Left lung (tissue), 10 donors: ENCODE results near the gene ARMH2. TPM values are rescaled to one million over a fixed set of nuclear protein-coding genes. Genes with fewer than 3 reads are reported as not detected.

Experiments
- ATAC-seq: fragments of 200-7000 bp; cut with Tn5 transposase; one replicate; pipeline ENCODE4 v1.9.1; 2020; ENCODE audit warnings: moderate library complexity
- DNase-seq, 4 donors: peaks; one replicate each; pipeline ENCODE4 v3.0.0-alpha.2; 2013 to 2020
- H3K27ac ChIP-seq, 2 donors: fragments of 200-600 bp; sonication (generic) in 1 of 2; one replicate each; pipeline versions ENCODE4 v1.5.0 to v1.8.0; 2020 to 2021
- H3K27me3 ChIP-seq, 2 donors: fragments of 200-600 bp; sonication (generic) in 1 of 2; one replicate each; pipeline versions ENCODE4 v1.5.0 to v1.8.0; 2020 to 2021
- H3K36me3 ChIP-seq, 2 donors: fragments of 200-600 bp; sonication (generic) in 1 of 2; one replicate each; pipeline versions ENCODE4 v1.5.0 to v1.8.0; 2020 to 2021
- H3K4me1 ChIP-seq, 2 donors: fragments of 200-600 bp; one replicate each; pipeline ENCODE4 v1.8.0; 2021
- H3K4me3 ChIP-seq, 2 donors: fragments of 200-600 bp; sonication (generic) in 1 of 2; one replicate each; pipeline versions ENCODE4 v1.5.0 to v1.8.0; 2020 to 2021; ENCODE audit warnings: mild to moderate bottlenecking in 1 of 2
- H3K9me3 ChIP-seq, 2 donors: fragments of 200-600 bp; sonication (generic) in 1 of 2; one replicate each; pipeline versions ENCODE4 v1.5.0 to v1.8.0; 2020 to 2021
- intact Hi-C, 2 donors: fragments of 100-400 bp; cut with DNase I; formaldehyde crosslinking; loops; one replicate each; pipeline versions ENCODE4 v1.11.2 to v1.14.2; 2022
- polyA plus RNA-seq, 6 donors: library from polyadenylated mRNA; unstranded; fragments of 120-200 nt; gene quantifications; one replicate each; pipeline ENCODE4 v1.2.1, GENCODE V29; 2013; ENCODE audit not compliant: insufficient read length in 6 of 6
- total RNA-seq, 2 donors: library from RNA; stranded (reverse); fragmentation: NEBNext Ultra II Directional; extraction: Animal tissue kit (Norgen Biotek cat#: 25700); gene quantifications; one replicate each; pipeline ENCODE4 v1.2.1, GENCODE V29; 2021
- TF ChIP-seq, protein P1 (sequence below), 2 donors: fragments of 200-600 bp; sonication (generic) in 1 of 2; IDR thresholded peaks; one replicate each; pipeline versions ENCODE4 v1.5.0 to v1.8.0; 2021; ENCODE audit warnings: antibody characterized with exemption in 2 of 2
- donor health status: DM: no; HTN: yes; CAD: no.
- donor health status: DM: no; HTN: no; CAD: no.

Gene ARMH2
- total and polyA plus RNA-seq, 8 donors: 0.40 to 0.72 (median 0.50) TPM; not detected in 5

DNA sequence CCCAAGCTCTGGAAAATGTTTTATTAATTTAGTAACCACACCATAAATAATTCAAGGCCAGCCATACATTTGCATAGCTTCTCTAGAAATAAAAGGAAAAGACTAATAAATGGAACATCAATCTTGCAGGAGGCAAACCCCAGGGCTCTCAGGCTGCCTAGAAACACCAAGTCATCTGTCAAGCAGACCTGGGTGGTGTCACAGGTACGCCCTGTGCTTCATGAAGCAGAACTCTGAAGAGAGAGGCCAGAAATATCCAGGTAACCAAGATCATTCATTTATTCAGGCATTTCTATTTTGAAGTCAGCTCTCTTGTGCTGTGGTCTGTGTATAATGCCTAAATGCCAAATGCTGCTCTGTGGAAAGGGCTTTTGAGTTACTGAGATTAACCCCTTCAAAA, 45.3 kb upstream of the ARMH2 start:
- Histone ChIP-seq H3K27ac (no peak overlapping the region), H3K9me3 (no peaks in the 10 kb centered on the region), H3K4me3 (no peak overlapping the region), H3K4me1 (no peaks in the 10 kb centered on the region), H3K36me3 (peaks cover 0 to 97% of the 10 kb centered on the region in 2 donors), H3K27me3 (no peaks in the 10 kb centered on the region)
- ATAC-seq (no peak), DNase-seq (no peak)
- intact Hi-C loops: no loop called here
- TF ChIP-seq, protein P1, sequence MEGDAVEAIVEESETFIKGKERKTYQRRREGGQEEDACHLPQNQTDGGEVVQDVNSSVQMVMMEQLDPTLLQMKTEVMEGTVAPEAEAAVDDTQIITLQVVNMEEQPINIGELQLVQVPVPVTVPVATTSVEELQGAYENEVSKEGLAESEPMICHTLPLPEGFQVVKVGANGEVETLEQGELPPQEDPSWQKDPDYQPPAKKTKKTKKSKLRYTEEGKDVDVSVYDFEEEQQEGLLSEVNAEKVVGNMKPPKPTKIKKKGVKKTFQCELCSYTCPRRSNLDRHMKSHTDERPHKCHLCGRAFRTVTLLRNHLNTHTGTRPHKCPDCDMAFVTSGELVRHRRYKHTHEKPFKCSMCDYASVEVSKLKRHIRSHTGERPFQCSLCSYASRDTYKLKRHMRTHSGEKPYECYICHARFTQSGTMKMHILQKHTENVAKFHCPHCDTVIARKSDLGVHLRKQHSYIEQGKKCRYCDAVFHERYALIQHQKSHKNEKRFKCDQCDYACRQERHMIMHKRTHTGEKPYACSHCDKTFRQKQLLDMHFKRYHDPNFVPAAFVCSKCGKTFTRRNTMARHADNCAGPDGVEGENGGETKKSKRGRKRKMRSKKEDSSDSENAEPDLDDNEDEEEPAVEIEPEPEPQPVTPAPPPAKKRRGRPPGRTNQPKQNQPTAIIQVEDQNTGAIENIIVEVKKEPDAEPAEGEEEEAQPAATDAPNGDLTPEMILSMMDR (IDR thresholded peaks at IDR 0.05): no peak

DNA sequence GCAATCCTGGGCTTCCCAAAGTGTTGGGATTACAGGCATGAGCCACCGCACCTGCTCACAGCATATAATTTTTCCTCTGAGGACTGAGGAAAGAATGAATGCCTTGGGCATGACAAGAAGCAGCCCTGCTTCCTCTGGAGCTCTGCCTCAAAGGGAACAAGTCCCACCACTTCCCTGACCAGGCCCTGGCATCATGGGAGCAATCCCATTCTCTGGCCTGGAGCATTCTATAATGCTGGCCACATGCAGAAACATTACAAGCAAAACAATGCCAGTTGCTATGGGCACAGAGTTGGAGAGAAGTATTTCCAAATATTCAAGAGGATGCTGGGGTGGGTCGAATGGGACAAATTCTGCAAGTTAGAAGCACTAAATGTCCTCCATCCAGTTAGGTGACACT, 41.5 kb upstream of the ARMH2 start:
- ATAC-seq (no peak), DNase-seq (no peak)
- TF ChIP-seq, protein P1 (IDR thresholded peaks at IDR 0.05): no peak
- Histone ChIP-seq H3K4me3 (no peak overlapping the region), H3K36me3 (peaks cover 0 to 88% of the 10 kb centered on the region in 2 donors), H3K4me1 (peaks cover 0 to 6% of the 10 kb centered on the region in 2 donors), H3K27me3 (no peaks in the 10 kb centered on the region), H3K9me3 (no peaks in the 10 kb centered on the region), H3K27ac (no peak overlapping the region)
- intact Hi-C loops: no loop called here

DNA sequence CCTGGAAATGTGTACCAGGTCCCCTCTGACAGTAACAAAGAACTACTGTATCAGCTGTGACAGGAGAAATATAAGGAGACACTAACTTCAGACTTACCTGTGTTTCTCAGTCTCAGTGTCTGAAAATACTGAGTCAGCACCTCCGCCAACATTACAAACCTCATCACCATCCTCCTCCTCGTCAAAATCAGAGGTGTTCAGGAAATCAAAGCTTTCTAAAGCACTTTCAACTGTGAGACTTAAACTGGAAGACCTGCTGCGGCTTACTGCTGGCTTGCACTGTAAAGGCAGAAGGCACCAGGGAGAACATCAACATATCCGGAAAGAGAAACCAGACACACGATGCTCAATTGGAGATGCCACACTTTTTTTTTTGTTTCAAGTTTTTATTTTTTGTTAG, 40.3 kb upstream of the ARMH2 start:
- TF ChIP-seq, protein P1 (IDR thresholded peaks at IDR 0.05): no peak
- H3K27me3 ChIP-seq: no peaks in the 10 kb centered on the region
- intact Hi-C loops: no loop called here

DNA sequence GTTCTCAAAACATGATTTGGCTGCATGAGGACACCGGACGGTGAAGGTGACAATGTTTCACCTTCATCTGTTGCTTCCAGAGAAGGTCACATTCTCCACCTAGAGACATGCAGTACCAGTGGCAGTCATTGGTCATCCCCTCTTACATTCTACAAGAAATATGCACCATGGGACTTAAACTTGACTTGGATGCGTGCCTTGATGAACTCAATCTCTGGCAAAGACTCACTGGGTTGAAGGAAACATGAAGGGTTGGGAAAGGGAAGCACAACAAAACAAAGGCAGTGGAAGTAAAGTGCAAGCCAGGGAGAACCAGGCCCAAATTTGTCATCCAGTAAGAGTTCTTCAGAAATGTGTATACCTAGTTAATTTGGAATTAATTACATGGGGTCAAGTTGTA, 39.4 kb upstream of the ARMH2 start:
- H3K27ac ChIP-seq: no peak overlapping the region
- ATAC-seq: no peak
- H3K9me3 ChIP-seq: no peaks in the 10 kb centered on the region
- H3K36me3 ChIP-seq: peaks cover 0 to 90% of the 10 kb centered on the region in 2 donors
- intact Hi-C loops: no loop called here
- no peak overlapping the region for H3K4me3 ChIP-seq
- DNase-seq: no peak
- no peaks in the 10 kb centered on the region for H3K27me3 ChIP-seq
- peaks cover 0 to 6% of the 10 kb centered on the region in 2 donors for H3K4me1 ChIP-seq
- TF ChIP-seq, protein P1 (IDR thresholded peaks at IDR 0.05): no peak

More for the DNA sequence above, 40.3 kb upstream of the ARMH2 start:
- ATAC-seq: no peak
- Histone ChIP-seq H3K4me3 (no peak overlapping the region), H3K9me3 (no peaks in the 10 kb centered on the region), H3K27ac (no peak overlapping the region), H3K36me3 (peaks cover 0 to 88% of the 10 kb centered on the region in 2 donors), H3K4me1 (peaks cover 0 to 6% of the 10 kb centered on the region in 2 donors)
- DNase-seq: no peak

DNA sequence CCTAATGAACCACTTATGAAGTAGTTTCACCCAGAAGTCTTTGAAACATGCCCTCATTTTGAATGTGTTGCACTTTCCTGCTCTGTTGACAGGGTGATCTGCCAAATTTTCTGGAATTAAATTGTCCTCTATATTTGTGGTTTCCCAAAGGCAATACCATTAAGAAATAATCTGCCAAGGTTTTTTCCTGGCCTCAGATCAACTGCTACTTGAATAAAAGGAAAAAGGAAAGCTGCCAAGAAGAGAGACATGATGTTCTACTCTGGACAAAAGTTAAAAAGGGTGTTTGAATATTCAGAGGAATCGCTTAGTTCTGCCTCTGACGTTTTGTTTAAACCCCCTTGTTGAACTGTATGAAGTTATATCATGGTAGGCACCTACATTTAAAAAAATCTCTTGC, 37.4 kb upstream of the ARMH2 start:
- H3K27ac ChIP-seq: no peak overlapping the region

More for the DNA sequence above, 37.4 kb upstream of the ARMH2 start:
- Histone ChIP-seq H3K27me3 (no peaks in the 10 kb centered on the region), H3K9me3 (no peaks in the 10 kb centered on the region), H3K4me1 (peaks cover 0 to 6% of the 10 kb centered on the region in 2 donors), H3K4me3 (no peak overlapping the region), H3K36me3 (peaks cover 0 to 90% of the 10 kb centered on the region in 2 donors)
- intact Hi-C loops: no loop called here
- ATAC-seq: no peak
- DNase-seq: no peak
- TF ChIP-seq, protein P1 (IDR thresholded peaks at IDR 0.05): no peak
